ENCODE data around the gene PRKCE.

PRKCE gene

GRCh38 chr2:45631955-45632354, 19.5 kb upstream of the PRKCE start:
- no peak for DNase-seq
- Histone ChIP-seq H4K8ac (ENCODE audit: low read length) (no peak overlapping the region), H3K4me3 (ENCODE audit: insufficient read depth in 1 of 2, low read depth in 1 of 2, low read length in 2 of 2) (no peak overlapping the region), H3K23ac (ENCODE audit: low read length in 2 of 2) (no peak overlapping the region), H3K18ac (ENCODE audit: low read depth in 1 of 2, low read length in 2 of 2) (no peak overlapping the region), H4K91ac (ENCODE audit: low read length) (no peak overlapping the region), H3K36me3 (ENCODE audit: control insufficient read depth in 1 of 2, insufficient read depth in 2 of 2, low read depth in 1 of 2, low read length in 2 of 2) (no peaks in the 10 kb centered on the region), H3K27ac (ENCODE audit: low read length, poor library complexity, severe bottlenecking) (no peak overlapping the region), H2BK120ac (ENCODE audit: low read depth, low read length) (no peak overlapping the region), H3K9ac (ENCODE audit: low read length) (no peak overlapping the region), H3K9me3 (ENCODE audit: control insufficient read depth, low read length) (no peaks in the 10 kb centered on the region), H3K4me2 (ENCODE audit: low read length, poor library complexity, severe bottlenecking) (no peak overlapping the region), H2BK12ac (ENCODE audit: low read length in 2 of 2) (no peak overlapping the region), H2AFZ (ENCODE audit: low read depth, low read length) (no peak overlapping the region), H3K4me1 (ENCODE audit: control insufficient read depth, insufficient read depth, low read depth, low read length) (peaks cover 3% of the 10 kb centered on the region), H3K4ac (ENCODE audit: low read depth in 1 of 2, low read length in 2 of 2) (no peak overlapping the region), H2BK15ac (ENCODE audit: low read depth, poor library complexity, severe bottlenecking) (no peak overlapping the region), H3K79me1 (replicated peaks; ENCODE audit: low read length, poor library complexity, severe bottlenecking) (no peaks in the 10 kb centered on the region), H3K27me3 (ENCODE audit: control insufficient read depth in 1 of 2, insufficient read depth in 1 of 2, low read length in 2 of 2) (peaks cover 0 to 6% of the 10 kb centered on the region in 2 experiments), H2BK5ac (ENCODE audit: low read depth, low read length, poor library complexity, severe bottlenecking) (no peak overlapping the region), H3K14ac (ENCODE audit: low read length in 2 of 2) (no peak overlapping the region), H2AK5ac (ENCODE audit: low read length, severe bottlenecking) (no peak overlapping the region)
- 17% methylated on average over 2 of the region's 3 CpGs for WGBS

GRCh38 chr2:45634223-45634622, 17.3 kb upstream of the PRKCE start:
- no peaks in the 10 kb centered on the region for H3K9me3 ChIP-seq (ENCODE audit: control insufficient read depth, low read length)
- no peak overlapping the region for H4K91ac ChIP-seq (ENCODE audit: low read length)
- no peak overlapping the region for H2AFZ ChIP-seq (ENCODE audit: low read depth, low read length)
- no peak overlapping the region for H2BK120ac ChIP-seq (ENCODE audit: low read depth, low read length)
- H3K4me2 ChIP-seq (ENCODE audit: low read length, poor library complexity, severe bottlenecking): no peak overlapping the region
- no peak overlapping the region for H4K8ac ChIP-seq (ENCODE audit: low read length)
- H3K27ac ChIP-seq (ENCODE audit: low read length, poor library complexity, severe bottlenecking): no peak overlapping the region
- H3K9ac ChIP-seq (ENCODE audit: low read length): no peak overlapping the region
- no peaks in the 10 kb centered on the region for H3K79me1 ChIP-seq (replicated peaks; ENCODE audit: low read length, poor library complexity, severe bottlenecking)
- 90% methylated on average over 5 of the region's 5 CpGs for WGBS
- H2BK12ac ChIP-seq (ENCODE audit: low read length in 2 of 2): no peak overlapping the region
- H3K4ac ChIP-seq (ENCODE audit: low read depth in 1 of 2, low read length in 2 of 2): no peak overlapping the region
- H3K4me3 ChIP-seq (ENCODE audit: insufficient read depth in 1 of 2, low read depth in 1 of 2, low read length in 2 of 2): no peak overlapping the region
- no peak overlapping the region for H2AK5ac ChIP-seq (ENCODE audit: low read length, severe bottlenecking)
- no peak overlapping the region for H2BK15ac ChIP-seq (ENCODE audit: low read depth, poor library complexity, severe bottlenecking)
- no peak overlapping the region for H3K18ac ChIP-seq (ENCODE audit: low read depth in 1 of 2, low read length in 2 of 2)
- no peak overlapping the region for H3K23ac ChIP-seq (ENCODE audit: low read length in 2 of 2)
- peaks cover 3% of the 10 kb centered on the region for H3K4me1 ChIP-seq (ENCODE audit: control insufficient read depth, insufficient read depth, low read depth, low read length)
- no peak overlapping the region for H3K14ac ChIP-seq (ENCODE audit: low read length in 2 of 2)
- DNase-seq: no peak
- H2BK5ac ChIP-seq (ENCODE audit: low read depth, low read length, poor library complexity, severe bottlenecking): no peak overlapping the region
- no peaks in the 10 kb centered on the region for H3K36me3 ChIP-seq (ENCODE audit: control insufficient read depth in 1 of 2, insufficient read depth in 2 of 2, low read depth in 1 of 2, low read length in 2 of 2)
- H3K27me3 ChIP-seq (ENCODE audit: control insufficient read depth in 1 of 2, insufficient read depth in 1 of 2, low read length in 2 of 2): peaks cover 4 to 10% of the 10 kb centered on the region in 2 experiments

GRCh38 chr2:45636008-45636407, 15.5 kb upstream of the PRKCE start:
- Histone ChIP-seq H3K9me3 (ENCODE audit: control insufficient read depth, low read length) (no peaks in the 10 kb centered on the region), H4K8ac (ENCODE audit: low read length) (no peak overlapping the region), H2BK120ac (ENCODE audit: low read depth, low read length) (no peak overlapping the region), H2BK12ac (ENCODE audit: low read length in 2 of 2) (no peak overlapping the region), H3K4me3 (ENCODE audit: insufficient read depth in 1 of 2, low read depth in 1 of 2, low read length in 2 of 2) (no peak overlapping the region), H2AFZ (ENCODE audit: low read depth, low read length) (no peak overlapping the region), H3K27ac (ENCODE audit: low read length, poor library complexity, severe bottlenecking) (no peak overlapping the region), H3K27me3 (ENCODE audit: control insufficient read depth in 1 of 2, insufficient read depth in 1 of 2, low read length in 2 of 2) (peaks cover 11 to 18% of the 10 kb centered on the region in 2 experiments), H2BK15ac (ENCODE audit: low read depth, poor library complexity, severe bottlenecking) (no peak overlapping the region), H2BK5ac (ENCODE audit: low read depth, low read length, poor library complexity, severe bottlenecking) (no peak overlapping the region), H3K14ac (ENCODE audit: low read length in 2 of 2) (no peak overlapping the region), H3K18ac (ENCODE audit: low read depth in 1 of 2, low read length in 2 of 2) (no peak overlapping the region), H3K23ac (ENCODE audit: low read length in 2 of 2) (no peak overlapping the region), H3K79me1 (replicated peaks; ENCODE audit: low read length, poor library complexity, severe bottlenecking) (no peaks in the 10 kb centered on the region), H3K4ac (ENCODE audit: low read depth in 1 of 2, low read length in 2 of 2) (no peak overlapping the region), H3K9ac (ENCODE audit: low read length) (no peak overlapping the region), H3K36me3 (ENCODE audit: control insufficient read depth in 1 of 2, insufficient read depth in 2 of 2, low read depth in 1 of 2, low read length in 2 of 2) (no peaks in the 10 kb centered on the region), H3K4me2 (ENCODE audit: low read length, poor library complexity, severe bottlenecking) (no peak overlapping the region), H3K4me1 (ENCODE audit: control insufficient read depth, insufficient read depth, low read depth, low read length) (peaks cover 3% of the 10 kb centered on the region), H4K91ac (ENCODE audit: low read length) (no peak overlapping the region), H2AK5ac (ENCODE audit: low read length, severe bottlenecking) (no peak overlapping the region)
- DNase-seq: no peak
- 96% methylated on average over 4 of the region's 5 CpGs for WGBS

GRCh38 chr2:45637440-45637839, 14.0 kb upstream of the PRKCE start:
- no peak overlapping the region for H3K14ac ChIP-seq (ENCODE audit: low read length in 2 of 2)
- no peak overlapping the region for H2BK120ac ChIP-seq (ENCODE audit: low read depth, low read length)
- no peaks in the 10 kb centered on the region for H3K9me3 ChIP-seq (ENCODE audit: control insufficient read depth, low read length)
- H2AFZ ChIP-seq (ENCODE audit: low read depth, low read length): no peak overlapping the region
- H3K18ac ChIP-seq (ENCODE audit: low read depth in 1 of 2, low read length in 2 of 2): no peak overlapping the region
- no peak overlapping the region for H3K4me3 ChIP-seq (ENCODE audit: insufficient read depth in 1 of 2, low read depth in 1 of 2, low read length in 2 of 2)
- no peaks in the 10 kb centered on the region for H3K79me1 ChIP-seq (replicated peaks; ENCODE audit: low read length, poor library complexity, severe bottlenecking)
- peak; percentile 59 for DNase-seq
- H3K23ac ChIP-seq (ENCODE audit: low read length in 2 of 2): no peak overlapping the region
- H2BK5ac ChIP-seq (ENCODE audit: low read depth, low read length, poor library complexity, severe bottlenecking): no peak overlapping the region
- H4K91ac ChIP-seq (ENCODE audit: low read length): no peak overlapping the region
- H3K36me3 ChIP-seq (ENCODE audit: control insufficient read depth in 1 of 2, insufficient read depth in 2 of 2, low read depth in 1 of 2, low read length in 2 of 2): no peaks in the 10 kb centered on the region
- no peak overlapping the region for H2BK12ac ChIP-seq (ENCODE audit: low read length in 2 of 2)
- WGBS: 77% methylated on average over 5 of the region's 5 CpGs
- H2AK5ac ChIP-seq (ENCODE audit: low read length, severe bottlenecking): no peak overlapping the region
- no peak overlapping the region for H3K9ac ChIP-seq (ENCODE audit: low read length)
- no peak overlapping the region for H3K27ac ChIP-seq (ENCODE audit: low read length, poor library complexity, severe bottlenecking)
- H3K27me3 ChIP-seq (ENCODE audit: control insufficient read depth in 1 of 2, insufficient read depth in 1 of 2, low read length in 2 of 2): peaks cover 15 to 26% of the 10 kb centered on the region in 2 experiments
- H3K4me2 ChIP-seq (ENCODE audit: low read length, poor library complexity, severe bottlenecking): no peak overlapping the region
- H3K4me1 ChIP-seq (ENCODE audit: control insufficient read depth, insufficient read depth, low read depth, low read length): peaks cover 3% of the 10 kb centered on the region
- no peak overlapping the region for H2BK15ac ChIP-seq (ENCODE audit: low read depth, poor library complexity, severe bottlenecking)
- no peak overlapping the region for H4K8ac ChIP-seq (ENCODE audit: low read length)
- no peak overlapping the region for H3K4ac ChIP-seq (ENCODE audit: low read depth in 1 of 2, low read length in 2 of 2)

Measured in mesenchymal stem cell (in vitro differentiated cells and primary cell).